ENCODE measurements around the gene RNF208.

RNF208 gene

GRCh38 chr9:137240841-137241489 lies 18.9 kb upstream of the RNF208 start, which contains the start of gene TUBB4B (continued):
- TF ChIP-seq HOXA7 (CRISPR knock-in tag; IDR thresholded peaks at IDR 0.05; ENCODE audit: borderline replicate concordance), result no peak
- TF ChIP-seq ZNF274 (IDR thresholded peaks at IDR 0.05; ENCODE audit: low read length), result no peak
- no peak for TF ChIP-seq ZNF274 (tag by site-specific recombination; IDR thresholded peaks at IDR 0.05; ENCODE audit: borderline replicate concordance)
- TF ChIP-seq ZNF146 (tag by site-specific recombination; IDR thresholded peaks at IDR 0.05), result peak; percentile 17; the same call in 1 of the 2 replicates
- TF ChIP-seq ZBTB20 (tag by site-specific recombination; IDR thresholded peaks at IDR 0.05), result no peak
- TF ChIP-seq RBAK (tag by site-specific recombination; IDR thresholded peaks at IDR 0.05), result no peak
- TF ChIP-seq ZSCAN4 (tag by site-specific recombination; IDR thresholded peaks at IDR 0.05), result no peak
- TF ChIP-seq ZIC2 (tag by site-specific recombination; IDR thresholded peaks at IDR 0.05), result no peak
- TF ChIP-seq EGR2 (tag by site-specific recombination; IDR thresholded peaks at IDR 0.05; ENCODE audit: low read depth), result peak; percentile 70
- no peak for TF ChIP-seq ZFP3 (tag by site-specific recombination; IDR thresholded peaks at IDR 0.05; ENCODE audit: low read depth)
- TF ChIP-seq SALL2 (tag by site-specific recombination; IDR thresholded peaks at IDR 0.05; ENCODE audit: borderline replicate concordance), result peak; percentile 65; the same call in 1 of the 2 replicates
- no peak; the same call in 1 of the 2 replicates for TF ChIP-seq ZBTB17 (tag by site-specific recombination; IDR thresholded peaks at IDR 0.05)
- TF ChIP-seq ZSCAN23 (tag by site-specific recombination; IDR thresholded peaks at IDR 0.05), result no peak
- no peak for TF ChIP-seq ZBTB21 (tag by site-specific recombination; IDR thresholded peaks at IDR 0.05)
- TF ChIP-seq ZNF514 (tag by site-specific recombination; IDR thresholded peaks at IDR 0.05), result no peak
- TF ChIP-seq ZNF488 (tag by site-specific recombination; IDR thresholded peaks at IDR 0.05), result no peak
- TF ChIP-seq ZNF610 (tag by site-specific recombination; IDR thresholded peaks at IDR 0.05; ENCODE audit: borderline replicate concordance), result peak; percentile 67; the same call in 1 of the 2 replicates
- no peak for TF ChIP-seq ZNF558 (tag by site-specific recombination; IDR thresholded peaks at IDR 0.05)
- TF ChIP-seq ZNF175 (tag by site-specific recombination; IDR thresholded peaks at IDR 0.05), result no peak
- TF ChIP-seq ZNF785 (tag by site-specific recombination; IDR thresholded peaks at IDR 0.05), result no peak
- TF ChIP-seq SP3 (tag by site-specific recombination; IDR thresholded peaks at IDR 0.05), result peak; percentile 82; the same call in 1 of the 2 replicates
- no peak for TF ChIP-seq ZNF19 (tag by site-specific recombination; IDR thresholded peaks at IDR 0.05; ENCODE audit: low read depth)
- TF ChIP-seq ZNF174 (tag by site-specific recombination; IDR thresholded peaks at IDR 0.05), result no peak
- no peak for TF ChIP-seq AEBP2 (tag by site-specific recombination; IDR thresholded peaks at IDR 0.05; ENCODE audit: borderline replicate concordance)
- TF ChIP-seq ZNF76 (tag by site-specific recombination; IDR thresholded peaks at IDR 0.05; ENCODE audit: borderline replicate concordance, low read depth), result peak; percentile 34; the same call in 1 of the 2 replicates
- no peak for TF ChIP-seq ZNF16 (tag by site-specific recombination; IDR thresholded peaks at IDR 0.05; ENCODE audit: low read depth)
- 0 out of 2 replicates have a peak, but pooled peaks have one; percentile 18 for TF ChIP-seq ZBTB44 (tag by site-specific recombination; IDR thresholded peaks at IDR 0.05)
- no peak for TF ChIP-seq ZNF214 (tag by site-specific recombination; IDR thresholded peaks at IDR 0.05; ENCODE audit: borderline replicate concordance)
- TF ChIP-seq ZNF292 (tag by site-specific recombination; IDR thresholded peaks at IDR 0.05; ENCODE audit: borderline replicate concordance, low read depth), result no peak
- TF ChIP-seq ZNF10 (tag by site-specific recombination; IDR thresholded peaks at IDR 0.05), result no peak
- TF ChIP-seq ZNF133 (tag by site-specific recombination; IDR thresholded peaks at IDR 0.05), result no peak
- TF ChIP-seq ZNF670 (tag by site-specific recombination; IDR thresholded peaks at IDR 0.05; ENCODE audit: low read depth), result no peak
- no peak for TF ChIP-seq ZNF404 (tag by site-specific recombination; IDR thresholded peaks at IDR 0.05)
- TF ChIP-seq ZNF394 (tag by site-specific recombination; IDR thresholded peaks at IDR 0.05; ENCODE audit: borderline replicate concordance), result peak; percentile 49; the same call in 1 of the 2 replicates
- TF ChIP-seq GLI2 (tag by site-specific recombination; IDR thresholded peaks at IDR 0.05; ENCODE audit: borderline replicate concordance, low read depth), result no peak
- TF ChIP-seq ZBTB1 (tag by site-specific recombination; IDR thresholded peaks at IDR 0.05), result no peak
- TF ChIP-seq ZNF701 (tag by site-specific recombination; IDR thresholded peaks at IDR 0.05), result no peak
- 0 out of 2 replicates have a peak, but pooled peaks have one; percentile 15 for TF ChIP-seq ZNF501 (tag by site-specific recombination; IDR thresholded peaks at IDR 0.05)

All from HEK293 (cell line).